DMS153 (cell line): Measurements from ENCODE around the gene NUB1.

Experiments used
- DNase-seq: peaks from one replicate; lab custom pipeline; 2025; lab: John Stamatoyannopoulos, UW

Gene NUB1

DNA sequence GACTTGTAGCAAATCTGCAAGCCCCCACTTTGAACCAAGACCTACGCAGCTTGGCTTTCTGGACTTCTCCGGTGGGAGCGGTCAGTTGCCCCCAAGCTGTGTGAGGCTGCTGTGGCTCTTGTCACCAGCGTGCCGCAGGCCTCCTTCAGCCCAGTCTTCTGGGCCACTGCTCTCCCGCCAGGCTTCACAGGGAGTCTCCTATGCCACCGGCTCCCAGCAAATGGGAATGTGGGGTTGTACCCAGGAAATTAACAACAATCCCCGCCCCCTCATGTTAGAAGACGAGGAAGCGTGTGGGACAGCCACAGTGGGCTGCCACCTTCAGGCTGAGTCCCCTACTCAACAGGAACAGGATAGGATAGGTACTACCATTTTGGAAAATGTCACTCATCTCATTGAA, 64.0 kb downstream of the NUB1 start:
- no peak for DNase-seq

DNA sequence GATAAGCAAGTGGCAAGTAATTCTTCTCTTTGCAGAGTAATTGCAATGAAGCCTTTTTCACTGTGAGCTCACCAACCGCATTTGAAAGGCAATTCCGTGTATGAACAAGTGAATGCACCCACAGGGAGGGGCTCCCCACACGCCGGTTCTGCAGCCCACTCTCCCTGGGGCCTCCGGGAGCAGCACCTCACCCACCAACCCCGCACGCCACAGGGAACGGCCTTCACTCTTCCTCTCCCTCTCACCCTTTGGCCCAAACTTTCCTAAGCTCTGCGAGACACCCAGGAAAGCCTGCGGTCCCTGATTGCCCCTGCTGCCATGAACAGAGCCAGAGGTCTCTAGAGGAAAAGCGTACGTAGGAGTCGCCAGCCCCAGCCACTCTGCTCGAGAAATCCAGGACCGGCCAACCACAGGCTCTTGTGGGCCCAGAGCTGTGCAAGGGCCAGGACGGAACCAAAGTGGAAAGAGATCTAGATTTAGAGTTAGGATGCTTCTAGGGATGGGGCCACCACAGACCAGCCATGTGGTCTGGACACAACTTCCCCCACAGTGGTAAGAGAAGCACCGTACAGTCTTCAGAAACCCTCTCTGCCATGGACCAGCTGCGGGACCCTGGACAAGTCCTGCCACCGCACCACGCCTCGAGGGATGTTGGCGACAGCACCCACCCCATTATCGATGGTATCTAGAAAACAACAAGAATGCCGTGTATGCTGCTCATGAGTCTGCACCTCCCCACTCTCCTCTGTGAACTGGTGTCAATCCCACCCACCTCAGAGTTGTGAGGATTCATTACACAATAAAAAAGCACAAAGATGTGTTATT, 64.7 kb downstream of the NUB1 start:
- DNase-seq, result no peak

DNA sequence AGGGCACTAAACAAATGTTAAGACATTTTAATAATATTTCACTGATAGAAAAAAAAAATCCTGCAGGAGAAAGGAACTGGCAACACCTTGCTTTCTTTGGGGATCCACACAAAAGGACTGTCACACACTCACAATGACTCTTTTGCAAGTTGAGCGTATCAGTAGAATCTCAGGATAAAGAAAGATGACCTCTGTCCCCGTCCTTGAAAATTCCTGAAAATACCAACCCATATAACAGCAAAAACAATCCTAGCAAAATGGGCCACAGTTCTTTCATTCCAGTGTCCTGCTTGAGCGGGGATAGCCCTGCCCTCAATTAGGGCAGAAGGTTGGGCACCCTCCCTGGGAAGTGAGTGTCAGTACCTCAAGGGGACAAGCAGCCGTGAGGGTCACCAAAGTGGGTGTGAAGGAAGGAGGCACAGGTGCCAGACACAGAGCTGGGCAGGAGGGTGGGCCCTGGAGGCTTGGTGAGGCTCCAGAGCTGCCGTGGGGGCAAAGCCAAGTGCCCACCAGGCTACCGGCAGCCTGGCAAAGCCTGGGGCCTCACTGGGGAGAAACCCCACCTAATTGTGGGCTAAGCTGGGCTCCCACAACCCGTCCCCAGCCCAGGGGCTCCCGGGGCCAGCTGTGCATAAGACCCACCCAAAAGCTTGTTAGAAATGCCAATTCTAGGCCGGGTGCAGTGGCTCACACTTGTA, 65.4 kb downstream of the NUB1 start:
- DNase-seq, result no peak

DNA sequence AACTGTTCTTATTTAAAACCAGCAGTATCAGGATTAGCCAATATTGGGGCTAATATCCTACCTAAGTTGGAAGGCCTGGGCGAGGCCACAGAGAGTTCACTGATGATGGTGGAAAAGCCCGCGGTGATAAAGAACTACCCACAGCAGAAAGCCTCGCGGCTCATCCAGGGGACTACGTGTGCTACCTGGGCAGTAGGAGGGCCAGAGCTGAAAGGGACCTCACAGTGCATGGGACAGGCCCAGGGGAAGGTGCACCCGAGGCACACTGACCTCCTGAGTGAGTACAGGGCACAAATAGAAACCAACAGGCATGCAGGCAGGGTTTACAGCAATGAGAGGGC, 66.9 kb downstream of the NUB1 start:
- no peak for DNase-seq

DNA sequence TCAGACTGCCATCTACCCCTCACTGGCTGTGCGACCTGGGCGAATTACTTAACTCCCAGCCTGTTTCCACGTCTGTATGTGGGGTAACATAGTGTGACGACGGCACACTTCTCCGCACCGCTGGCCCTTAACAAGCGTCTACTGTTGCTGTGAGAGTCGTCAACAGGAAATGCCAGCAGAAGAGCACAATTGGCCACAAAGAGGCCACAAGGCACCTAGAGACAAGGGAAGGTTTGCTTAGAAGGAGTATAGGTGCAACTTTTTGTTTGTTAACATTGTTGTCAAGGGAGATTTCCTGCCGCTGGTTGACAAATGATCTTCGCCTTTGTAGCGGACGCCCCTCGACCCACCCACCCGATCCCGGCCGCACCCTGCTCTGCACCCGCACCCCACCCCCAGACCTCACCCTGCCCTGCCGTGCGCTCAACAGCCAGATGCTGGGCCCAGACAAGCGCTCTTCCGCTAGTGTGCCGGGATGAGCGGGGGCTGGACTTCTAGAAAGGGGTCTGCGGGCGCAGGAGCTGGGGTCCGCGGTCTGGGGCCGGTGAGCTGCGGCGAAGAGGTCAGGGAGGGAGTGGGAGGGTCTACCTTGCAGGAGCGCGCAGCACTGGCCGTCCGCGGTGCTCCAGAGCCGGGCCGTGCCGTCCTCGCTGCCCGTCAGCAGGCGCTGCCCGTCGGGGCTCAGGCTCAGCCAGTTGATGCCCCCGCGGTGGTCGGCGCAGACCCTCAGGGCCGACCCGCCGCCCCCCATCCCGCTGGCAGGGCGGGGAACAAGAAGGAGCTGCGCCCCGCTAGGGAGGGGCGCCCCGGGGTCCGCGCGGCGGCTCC, 67.4 kb downstream of the NUB1 start:
- no peak for DNase-seq

DNA sequence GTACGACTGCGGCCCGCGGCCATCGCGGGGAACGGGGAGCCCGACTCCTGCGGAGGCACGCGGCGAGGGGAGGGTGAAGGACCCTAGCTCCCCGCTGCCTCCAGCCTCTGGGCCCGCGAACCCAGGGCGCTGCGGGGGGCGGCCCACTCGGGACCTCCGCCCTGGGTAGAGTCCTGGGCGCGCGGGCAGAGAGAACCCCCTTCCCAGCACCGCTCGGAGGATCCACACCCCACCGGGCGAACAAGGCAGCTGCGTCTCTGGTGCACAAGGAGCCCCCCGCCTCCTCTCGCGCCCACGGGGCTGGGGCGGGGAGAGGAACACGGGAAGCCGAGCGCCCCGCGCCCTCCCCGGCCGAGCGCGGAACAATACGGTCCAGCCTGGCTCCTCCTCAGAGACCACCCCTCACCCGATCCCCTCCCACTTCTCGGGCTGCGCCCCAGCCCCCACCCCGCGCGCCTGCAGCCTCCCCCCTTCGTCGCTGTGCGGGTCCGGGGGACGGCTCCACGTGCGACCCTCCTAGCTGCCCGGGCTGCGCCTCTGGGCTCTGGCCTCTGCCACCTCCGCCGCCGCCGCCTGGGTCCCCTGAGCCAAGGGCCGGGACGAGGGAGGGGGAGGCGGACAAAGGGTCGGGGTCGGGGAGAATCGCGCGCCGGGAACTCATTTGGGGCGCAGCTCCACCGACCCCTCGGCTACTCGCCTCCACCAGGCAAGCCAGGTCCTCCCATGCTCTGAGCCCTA, 68.2 kb downstream of the NUB1 start, which contains the start of gene WDR86:
Gene WDR86, minus strand, starts transcription at position 372 of the 738 bp plus-strand sequence. CDS start 449 bp downstream, outside the sequence.
- no peak for DNase-seq

DNA sequence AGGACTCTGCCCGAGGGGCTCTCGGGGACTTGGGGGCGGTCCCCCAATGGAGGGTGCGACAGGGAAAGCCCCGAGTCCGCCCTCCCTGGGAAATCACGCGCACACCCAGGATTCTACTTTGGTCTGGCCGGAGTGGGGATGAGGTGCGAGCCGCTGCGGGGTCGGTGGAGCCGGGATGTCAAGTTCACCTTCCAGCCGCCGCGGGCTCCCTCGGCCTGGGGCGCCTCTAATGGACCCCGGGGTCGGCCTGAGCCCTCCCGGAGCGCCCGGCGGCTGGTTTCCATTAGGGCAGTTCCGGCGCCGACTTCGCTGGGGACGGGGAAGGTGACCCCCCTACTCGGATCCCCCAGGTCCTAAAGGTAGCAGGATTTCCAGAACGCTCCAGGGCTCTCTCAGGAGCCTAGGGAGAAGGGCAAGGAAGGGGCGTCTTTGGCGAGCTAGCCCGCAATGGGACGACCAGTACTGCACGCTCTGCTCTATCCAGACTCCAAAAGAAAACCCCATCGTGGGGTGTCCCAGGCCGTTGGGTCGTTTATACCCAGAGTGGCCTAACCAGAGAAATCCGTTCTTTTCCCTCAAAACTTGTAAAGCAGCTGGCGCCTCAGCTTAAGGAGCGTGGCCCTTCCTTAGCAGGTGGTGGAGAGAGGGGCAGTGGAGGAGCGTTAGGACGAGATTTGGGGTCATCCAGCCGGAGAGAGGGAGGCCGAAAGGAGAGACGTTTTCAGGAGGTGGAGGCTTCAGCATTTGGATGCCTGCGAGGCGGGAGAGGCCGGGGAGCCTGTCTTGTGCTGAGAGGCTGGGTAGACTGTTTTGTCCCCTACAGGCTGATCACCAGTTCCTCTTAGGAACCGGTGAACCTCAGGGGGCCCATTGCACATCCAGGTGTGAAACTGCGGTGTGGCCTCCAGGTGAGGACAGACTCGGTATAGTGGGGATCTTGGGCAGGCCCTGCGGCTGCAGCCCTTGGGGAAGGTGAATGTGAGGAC, 69.1 kb downstream of the NUB1 start:
- no peak for DNase-seq

DNA sequence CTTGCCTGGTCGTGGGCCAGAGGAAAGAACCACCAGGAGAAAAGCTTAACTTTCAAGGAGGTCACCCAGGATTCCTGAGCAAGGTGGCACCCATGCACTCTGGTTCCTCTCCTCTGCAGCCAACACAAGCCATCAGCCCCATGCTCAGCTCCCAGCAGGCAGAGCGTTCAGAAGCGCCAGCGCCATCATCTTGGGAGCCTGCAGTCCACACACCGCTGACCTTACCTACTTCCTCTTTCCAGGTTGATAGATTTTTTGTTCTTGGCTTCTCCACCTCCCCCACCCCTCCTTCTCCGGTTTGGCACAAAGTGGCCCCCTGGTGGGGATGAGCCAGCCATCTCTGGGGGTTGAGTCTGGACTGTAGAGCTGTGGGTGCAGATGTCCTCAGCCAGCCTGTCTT, 69.9 kb downstream of the NUB1 start:
- DNase-seq, result peak; percentile 18

DNA sequence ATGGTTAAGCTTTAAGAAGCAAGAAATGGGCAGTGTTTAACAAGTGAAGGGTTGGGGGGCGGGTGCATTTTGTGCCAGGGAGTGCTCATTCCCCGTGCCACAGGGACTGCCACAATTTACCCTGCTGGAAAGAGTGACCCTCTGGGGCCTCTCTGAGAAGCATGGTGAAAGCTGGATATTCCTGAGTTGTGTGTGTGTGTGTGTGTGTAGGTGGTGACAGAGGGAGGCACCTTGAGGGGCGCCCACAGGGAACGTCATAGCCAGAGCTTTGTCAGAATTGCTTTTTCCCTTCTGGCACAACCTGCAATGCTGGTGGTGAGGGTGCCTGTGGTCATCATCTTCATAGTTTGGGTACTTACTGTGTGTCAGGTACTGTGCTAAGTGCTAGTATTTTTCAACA, 70.7 kb downstream of the NUB1 start:
- no peak for DNase-seq

DNA sequence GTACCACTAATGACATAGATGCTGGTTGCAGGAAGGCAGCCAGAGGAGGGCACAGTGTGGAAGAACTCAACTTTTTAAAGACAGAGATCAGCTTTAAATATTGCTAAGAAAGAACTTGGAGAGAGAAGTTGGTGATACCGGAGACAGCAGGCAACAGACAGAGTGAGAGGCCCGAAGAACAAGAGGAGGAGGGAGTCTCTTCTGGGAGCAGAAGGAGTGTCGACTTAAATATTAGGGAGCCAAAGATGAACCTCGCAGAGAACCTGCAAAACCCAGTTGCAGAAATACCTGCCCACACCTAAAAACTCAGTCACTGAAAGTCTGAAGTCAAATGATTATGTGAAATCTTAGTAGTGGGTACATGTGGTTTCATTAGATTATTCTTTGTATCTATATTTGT, 71.6 kb downstream of the NUB1 start:
- no peak for DNase-seq

DNA sequence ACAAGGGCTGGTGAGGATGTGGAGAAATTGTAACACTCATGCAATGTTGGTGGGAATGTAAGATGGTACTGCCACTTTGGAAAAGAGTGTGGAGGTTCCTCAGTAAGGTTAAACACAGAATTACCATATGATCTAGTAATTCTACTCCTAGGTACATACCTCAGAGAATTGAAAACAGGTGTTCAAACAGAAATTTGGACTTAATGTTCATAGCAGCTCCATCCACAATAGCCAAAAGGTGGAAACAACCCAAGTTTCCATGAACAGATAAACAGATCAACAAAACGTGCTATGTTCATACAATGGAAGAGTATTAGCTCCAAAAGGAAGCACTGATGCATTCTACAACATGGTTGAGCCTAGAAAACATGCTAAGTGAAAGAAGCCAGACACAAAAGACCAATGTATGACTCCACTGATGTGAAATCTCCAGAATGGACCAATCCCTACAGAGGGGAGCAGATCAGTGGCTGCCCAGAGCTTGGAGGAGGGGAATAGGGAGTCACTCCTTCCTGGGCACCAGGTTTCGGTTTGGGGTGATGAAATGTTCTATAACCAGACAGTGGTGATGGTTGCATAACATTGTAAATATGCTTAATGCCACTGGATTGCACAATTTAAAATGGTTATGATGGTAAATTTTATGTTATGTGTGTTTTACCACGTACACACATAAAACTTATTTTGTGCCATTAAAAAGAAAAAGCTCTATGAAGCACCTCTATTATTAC, 73.9 kb downstream of the NUB1 start:
- DNase-seq, result no peak

DNA sequence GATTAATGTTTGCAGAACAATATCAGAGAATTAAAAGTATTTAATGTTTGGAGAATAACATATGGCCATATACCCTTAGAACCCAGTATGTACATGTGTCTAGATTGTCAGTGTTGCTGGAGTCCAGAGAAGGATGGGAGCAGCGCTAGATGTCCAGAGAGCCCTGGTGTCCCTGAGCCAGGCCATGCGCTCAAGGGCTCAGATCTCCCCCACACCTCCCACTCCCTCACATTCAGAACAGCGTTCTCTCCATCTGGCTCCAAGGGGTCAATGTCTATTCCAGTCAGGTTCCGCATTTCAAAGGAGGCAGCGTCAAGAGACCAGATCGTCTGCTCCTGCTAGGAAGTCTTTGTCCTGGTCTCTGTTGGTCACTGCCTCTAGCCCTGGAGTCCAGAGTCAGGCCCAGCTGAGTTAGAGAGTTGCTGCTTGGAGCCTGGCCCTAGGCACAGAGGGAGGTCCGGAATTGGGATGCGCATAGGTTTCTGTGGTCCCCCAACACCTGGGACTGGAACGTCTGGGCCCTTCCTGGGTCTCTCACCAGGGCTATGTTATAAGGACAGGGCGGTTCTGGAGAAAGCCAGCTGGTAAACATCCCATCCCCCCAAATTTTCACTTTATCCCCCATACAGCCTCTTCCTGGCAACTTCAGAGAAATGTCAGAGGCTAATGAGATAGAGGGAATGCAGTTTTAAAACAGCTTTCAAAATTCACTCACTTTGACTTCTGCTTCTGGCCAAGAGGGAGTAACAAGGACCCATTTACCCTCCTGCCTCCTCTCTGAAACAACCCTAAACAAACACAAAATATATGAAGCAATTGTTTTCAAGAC, 74.7 kb downstream of the NUB1 start:
- DNase-seq, result no peak

DNA sequence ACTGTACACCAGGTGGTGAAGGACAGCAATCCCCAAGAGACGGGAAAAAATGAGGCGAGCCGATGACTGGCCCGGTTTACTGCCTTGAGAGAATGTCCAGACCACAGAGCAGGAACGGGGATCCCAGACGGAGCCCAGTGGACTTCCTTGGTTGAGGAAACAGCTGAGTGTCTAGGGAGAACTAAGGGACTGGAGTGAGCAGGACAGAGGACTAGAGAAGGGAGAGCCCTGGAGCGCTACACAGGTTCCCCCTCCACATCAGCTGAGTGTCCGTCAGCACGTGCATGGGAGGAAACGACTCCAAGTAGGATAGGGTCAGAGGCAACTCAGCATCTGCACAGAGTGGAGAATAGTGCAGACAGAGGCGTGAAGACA, 75.3 kb downstream of the NUB1 start:
- no peak for DNase-seq

DNA sequence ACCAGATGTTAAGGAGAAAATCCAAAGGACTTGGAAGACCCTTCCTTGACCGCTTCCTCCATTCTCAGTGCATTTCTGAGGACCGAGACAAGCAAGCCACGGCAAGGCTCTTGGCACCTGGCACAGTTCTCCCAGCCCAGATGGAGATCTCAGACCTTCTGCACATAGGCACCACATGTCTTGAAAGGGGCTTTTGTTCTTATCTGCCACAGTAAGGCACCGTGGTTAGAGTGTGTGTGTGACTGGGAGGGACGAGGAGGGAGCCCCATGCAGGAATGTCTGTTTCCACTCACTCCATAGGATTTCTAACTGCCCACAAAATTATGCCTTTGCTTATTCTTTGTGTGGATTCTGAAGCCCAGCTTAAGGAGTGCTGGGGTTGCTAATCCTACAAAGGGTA, 78.5 kb downstream of the NUB1 start:
- DNase-seq, result no peak

DNA sequence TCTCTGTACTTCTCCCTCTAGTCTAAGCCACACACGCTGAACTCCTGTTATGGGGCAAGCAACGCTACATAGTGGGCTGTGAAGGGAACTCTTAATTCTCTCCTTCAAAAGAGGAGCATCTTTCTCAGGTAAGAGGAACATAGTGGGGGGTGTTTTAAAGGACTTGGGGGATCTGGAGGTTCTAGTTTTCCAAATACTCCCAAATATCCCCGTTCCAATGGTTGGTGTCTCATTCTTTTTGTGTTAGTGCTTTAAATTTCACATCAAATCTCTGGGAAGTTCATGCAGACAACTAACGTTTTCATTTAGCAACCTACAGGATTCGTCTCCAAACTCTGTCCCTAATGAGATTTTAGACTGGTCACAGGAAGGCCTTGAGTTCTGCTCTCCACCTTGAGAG, 80.6 kb downstream of the NUB1 start:
- DNase-seq, result no peak

DNA sequence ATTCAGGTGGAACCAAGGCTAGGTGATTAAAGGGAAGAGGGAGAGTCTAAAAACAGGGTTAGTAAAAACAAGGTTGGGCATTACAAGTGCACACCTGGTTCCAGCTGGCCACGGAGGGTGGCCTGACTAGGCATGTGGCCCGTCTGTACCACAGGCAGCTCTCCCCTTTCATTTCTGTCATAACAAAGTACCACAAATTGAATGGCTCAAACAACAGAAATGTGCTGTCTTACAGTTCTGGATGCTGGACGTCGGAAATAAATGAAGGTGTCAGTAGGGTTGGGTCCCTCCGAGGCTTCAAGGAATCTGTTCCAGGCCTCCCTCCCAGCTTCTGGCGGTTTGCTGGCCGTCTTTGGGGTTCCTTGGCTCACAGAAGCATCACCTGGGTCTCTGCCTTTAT, 81.6 kb downstream of the NUB1 start:
- DNase-seq, result no peak

DNA sequence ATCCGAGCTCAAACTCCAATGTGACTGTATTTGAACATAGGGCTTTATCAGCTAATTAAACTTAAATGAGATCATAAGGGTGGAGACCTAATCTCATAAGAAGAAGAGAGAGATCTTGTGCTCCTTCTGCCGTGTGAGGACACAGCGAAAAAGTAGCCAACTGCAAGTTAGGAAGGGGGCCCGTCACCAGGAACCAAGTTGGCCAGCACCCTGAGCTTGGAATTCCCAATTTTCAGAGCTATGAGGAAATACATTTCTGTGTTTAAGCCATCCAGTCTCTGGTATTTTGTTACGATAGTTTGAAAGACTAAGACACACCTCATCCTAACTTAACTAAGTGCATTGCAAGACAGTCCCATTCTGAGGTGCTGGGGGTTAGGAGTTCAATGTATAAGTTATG, 82.3 kb downstream of the NUB1 start:
- no peak for DNase-seq

DNA sequence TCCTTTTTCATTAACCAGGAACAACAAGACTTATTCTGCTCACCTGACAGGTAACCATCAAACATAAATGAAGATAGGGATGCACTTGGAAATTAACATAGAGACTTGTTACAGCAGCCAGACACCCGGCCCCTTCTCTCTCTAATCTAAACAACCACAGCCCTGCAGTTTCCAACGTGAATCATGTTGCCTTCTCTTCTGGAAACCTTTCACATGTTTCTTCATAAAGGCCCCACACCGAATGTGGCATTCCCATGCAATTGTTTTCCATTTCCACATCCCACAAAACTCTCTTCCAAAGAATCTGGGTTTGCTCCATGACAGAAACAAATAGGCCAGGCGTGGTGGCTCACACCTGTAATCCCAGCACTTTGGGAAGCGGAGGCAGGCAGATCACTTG, 83.2 kb downstream of the NUB1 start:
- no peak for DNase-seq
